Right hindlimb (tissue), 1 donor: ENCODE data around the gene ADGRB3.
"Not testable (repeated sequence)": the region's sequence is repeated elsewhere in the genome, so short reads cannot be mapped to it uniquely, and the experiment has no call there.

Experiments
- DNase-seq: peaks from one replicate; pipeline ENCODE4 v3.0.0-alpha.2; 2018

The ADGRB3 gene

DNA sequence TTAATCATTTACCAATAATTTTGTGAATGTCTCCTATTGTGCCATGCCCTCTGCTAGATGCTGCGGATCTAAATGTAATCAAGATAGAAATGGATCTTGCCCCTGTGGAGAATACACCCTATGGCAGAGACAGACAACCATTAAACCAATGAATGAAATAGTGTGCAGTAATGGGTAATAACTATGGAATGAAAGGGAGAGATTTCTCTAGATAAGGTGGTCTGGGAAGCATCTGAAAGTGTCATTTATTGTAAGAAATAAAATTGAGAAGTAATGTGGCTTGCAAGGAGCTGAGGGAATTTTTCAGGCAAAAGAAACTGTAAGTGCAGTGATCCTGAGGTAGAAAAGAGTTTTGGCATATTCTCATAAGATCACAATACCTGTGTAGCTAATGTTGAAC lies 731.7 kb downstream of the ADGRB3 start:
- no peak for DNase-seq

DNA sequence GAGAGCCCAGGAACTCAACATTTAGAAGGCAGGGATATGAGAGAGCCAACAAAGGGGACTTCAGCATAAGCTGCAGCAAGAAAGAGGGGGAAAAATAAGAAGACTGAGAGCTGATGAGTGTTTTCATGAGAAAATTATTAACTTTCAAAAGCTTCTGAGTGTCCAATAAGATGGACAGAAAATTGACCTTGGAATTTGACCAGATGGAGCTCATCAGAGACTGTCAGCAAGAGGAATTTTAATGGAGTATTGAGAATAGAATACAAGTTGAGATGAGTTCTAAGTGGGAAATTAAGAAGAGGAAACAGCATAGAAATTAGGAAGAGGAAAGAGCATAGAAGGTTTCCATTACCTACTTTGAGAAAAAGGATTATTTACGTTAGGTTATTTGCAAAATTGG lies 733.5 kb downstream of the ADGRB3 start:
- DNase-seq = no peak

- no peak for DNase-seq
Measured at GRCh38 chr6:69370763-69371162, 735.7 kb downstream of the ADGRB3 start.

DNA sequence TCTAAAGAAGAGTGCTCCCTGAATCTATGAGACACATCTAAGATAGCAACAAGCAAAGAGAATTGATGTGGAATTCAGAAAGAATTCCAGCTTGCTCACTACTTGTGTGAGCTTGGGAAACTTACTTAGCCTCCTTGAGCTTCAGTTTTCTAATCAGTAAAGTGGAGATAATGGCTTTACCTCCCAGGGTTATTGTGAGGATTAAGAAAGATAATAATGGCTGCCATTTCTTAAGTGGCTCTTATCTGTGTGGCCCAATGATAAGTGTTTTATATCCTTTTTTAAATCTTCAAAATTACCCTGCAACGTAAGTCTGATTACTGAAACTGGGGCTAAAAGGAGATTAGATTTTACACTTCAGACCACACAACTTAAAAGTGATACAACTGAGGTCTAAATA lies 743.2 kb downstream of the ADGRB3 start:
- DNase-seq = no peak

DNA sequence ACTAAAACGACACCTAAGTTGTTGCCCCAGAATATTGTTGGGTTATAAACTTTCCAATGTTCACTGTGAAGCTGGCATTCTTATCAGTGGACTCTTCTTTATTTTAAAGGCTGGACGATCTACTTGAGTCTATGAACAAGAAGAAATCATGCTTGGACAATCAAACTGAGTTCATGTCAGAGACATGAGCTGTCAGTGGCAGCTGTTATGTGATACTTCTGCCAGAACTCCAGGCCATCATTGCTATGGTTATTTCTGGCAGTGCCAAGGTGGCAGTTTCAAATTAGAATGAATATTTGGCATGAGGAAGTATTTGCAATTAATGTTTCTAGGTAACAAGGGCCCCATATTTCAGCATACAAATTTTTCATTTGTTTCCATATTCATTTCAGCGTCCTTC lies 744.4 kb downstream of the ADGRB3 start:
- no peak for DNase-seq

DNA sequence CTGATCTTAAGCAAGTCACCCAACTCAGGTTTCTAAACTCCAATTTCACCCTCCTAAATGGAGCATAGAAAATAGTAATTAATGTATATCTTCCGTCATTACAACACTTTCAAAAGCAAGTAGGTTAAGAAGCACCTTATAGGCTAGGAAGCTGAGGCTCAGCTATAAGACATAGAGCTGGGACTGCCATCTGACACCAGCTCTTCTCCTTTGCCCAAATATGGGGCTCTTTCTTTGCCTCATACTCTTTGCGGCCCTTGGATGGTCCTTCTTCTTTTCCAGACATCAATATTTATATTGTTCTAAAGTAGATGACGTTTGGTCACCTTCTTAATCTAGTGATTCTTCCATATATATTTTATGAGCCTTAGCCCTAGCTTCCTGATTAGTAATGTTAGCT lies 748.5 kb downstream of the ADGRB3 start:
- no peak for DNase-seq

- DNase-seq = no peak
Measured at GRCh38 chr6:69386426-69386825, 751.3 kb downstream of the ADGRB3 start.

DNA sequence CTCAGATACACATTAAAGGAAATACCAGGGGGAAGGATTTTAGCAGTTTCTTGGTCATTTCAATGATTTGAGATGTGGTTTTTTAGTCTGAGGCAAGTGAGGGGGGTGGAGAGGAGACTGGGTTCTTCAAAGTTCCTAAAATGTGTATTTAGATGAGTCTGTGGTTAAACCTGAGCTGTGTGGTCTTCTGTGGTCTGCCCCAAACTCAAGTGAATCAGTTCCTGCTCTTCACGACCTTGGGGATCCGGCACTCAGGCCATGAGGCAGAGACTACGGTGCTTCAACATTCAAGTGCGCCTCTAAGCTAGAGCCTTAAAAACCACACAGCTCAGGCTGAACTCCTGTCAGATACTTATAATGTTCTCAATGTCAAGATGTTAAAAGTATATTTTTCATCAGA lies 755.0 kb downstream of the ADGRB3 start:
- no peak for DNase-seq

DNA sequence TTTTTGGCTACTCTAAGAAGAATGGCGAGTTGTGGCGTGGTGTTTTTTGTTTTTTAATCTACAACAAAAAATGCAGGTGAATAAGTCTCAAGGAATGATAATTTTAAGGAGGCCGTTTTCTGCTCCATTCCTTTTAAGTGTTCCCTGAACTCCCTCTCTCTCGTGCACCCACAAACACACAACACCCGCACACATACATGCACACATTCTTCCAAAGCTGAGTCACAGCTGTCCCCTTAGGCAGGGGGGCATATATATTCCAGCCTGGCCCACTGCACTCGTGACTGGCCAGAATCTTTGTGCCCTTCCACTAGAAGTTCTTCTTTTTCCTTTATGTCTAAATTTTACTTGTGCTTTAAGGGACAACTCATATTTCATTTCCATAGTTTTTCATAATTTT lies 756.0 kb downstream of the ADGRB3 start:
- DNase-seq = no peak

DNA sequence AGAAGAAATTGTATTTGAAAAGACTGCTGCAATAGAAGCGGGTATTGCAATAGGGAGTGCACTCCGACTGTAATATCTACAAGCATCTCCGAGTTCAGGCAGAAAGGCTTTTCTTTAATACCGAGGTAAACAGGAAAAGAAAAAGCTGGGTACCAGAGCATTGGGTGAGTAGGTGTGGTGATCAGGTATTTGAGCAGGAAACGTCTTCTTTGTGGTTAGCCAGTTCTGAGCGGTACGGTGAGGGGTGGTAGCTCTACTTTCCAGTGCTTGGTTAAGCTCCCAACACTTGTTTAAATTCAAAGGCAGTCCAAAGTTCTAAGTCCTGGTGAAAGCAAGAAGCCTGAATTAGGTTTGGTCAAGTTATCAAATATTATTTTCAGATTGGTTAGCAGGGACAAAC lies 757.7 kb downstream of the ADGRB3 start:
- no peak for DNase-seq

DNA sequence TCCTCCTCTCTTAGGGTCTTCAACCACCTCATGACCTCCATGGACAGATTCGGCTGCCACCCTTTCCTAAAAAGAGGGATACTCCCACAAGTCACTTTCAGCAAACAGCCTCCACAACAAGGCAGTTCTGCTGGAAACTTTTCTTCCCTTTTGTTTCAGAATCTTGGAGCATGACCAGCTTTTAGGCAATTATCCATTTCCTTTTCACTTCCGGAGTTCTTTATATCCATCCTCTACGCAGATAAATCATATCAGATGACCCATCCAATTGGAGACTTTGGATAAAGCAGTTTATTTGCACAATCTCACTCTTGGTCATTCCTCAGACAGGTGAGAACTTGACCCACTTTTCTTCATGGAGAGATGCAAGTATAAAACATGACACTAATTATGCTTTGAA lies 763.2 kb downstream of the ADGRB3 start:
- DNase-seq = no peak

DNA sequence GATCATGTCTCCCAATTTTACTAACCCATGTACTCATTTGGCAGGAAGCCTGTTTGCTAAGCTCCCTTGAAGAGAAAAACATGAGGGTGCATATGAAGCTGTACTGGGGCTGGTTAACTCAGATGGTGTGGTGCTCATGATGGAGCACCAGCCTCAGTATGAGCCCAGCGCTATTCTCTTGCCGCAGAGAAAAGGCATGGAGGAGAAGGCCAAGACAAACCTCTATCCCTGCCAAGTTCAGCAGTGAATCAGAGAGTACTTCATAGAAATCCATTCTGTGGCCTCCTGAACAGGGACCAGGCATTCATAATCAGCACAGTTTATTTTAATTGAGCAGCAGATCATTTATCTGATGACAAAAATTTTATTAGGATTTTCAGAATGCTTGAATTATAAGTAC lies 763.6 kb downstream of the ADGRB3 start:
- DNase-seq = no peak

DNA sequence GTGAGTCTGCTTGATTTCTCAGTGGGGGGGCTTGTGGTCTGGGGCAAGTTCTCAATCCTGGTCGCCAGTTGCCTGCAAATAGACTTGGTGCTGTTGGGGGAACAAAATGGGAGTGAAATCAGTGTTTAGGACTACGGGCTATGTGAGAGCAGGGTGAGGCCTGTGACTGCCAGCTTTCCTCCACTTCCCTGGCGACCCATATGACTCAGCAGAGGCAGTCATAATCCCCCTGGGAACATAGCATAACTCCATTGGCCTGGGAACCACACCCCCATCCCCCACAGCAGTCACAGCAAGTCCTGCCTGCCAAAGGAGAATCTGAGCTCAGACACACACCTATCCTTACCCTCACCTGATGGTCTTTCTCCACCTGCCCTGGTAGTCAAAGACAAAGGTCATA lies 773.8 kb downstream of the ADGRB3 start:
- DNase-seq = no peak

- DNase-seq = peak; percentile 83
Measured at GRCh38 chr6:69416776-69417175, 781.7 kb downstream of the ADGRB3 start.

GRCh38 chr6:69421269-69421668 lies 786.2 kb downstream of the ADGRB3 start:
- no peak for DNase-seq

DNA sequence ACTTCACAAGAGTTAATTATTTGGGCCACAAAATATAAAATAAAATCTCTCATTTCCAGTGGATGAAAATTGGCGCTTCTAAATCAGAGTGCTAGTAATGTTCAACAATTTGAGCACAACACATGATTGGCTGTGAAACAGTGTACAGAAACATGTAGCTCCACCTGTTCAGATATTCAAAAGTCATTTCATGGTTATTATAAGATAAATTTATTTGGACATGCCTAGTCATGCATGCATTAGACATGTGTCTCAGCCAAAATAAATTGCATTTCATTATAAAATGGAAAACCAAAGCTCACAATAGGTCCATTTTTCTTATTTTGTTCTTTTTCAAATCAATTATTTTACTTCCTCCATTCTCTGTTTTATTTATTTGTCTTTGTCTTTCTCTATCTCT lies 786.9 kb downstream of the ADGRB3 start:
- DNase-seq = no peak

GRCh38 chr6:69422475-69422874 lies 787.4 kb downstream of the ADGRB3 start:
- no peak for DNase-seq

DNA sequence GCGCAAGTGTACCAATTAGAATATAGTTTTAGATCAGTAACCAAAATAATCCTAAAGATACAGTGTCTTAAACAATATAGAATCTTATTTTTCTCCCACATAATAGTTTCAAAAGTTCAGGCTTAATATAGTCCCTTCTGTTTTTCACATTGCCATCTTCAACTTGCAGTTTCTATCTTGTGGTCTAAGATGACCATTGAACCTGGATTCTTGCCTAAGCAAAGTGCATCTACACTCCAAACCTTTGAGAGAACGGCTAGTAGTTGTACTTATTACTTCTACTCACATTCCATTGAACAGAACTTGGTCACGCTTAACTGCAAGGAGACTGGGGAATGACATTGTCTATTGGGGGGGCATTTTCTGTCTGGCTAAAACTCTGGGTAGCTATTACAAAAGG lies 788.7 kb downstream of the ADGRB3 start:
- no peak for DNase-seq

GRCh38 chr6:69424581-69424980 lies 789.5 kb downstream of the ADGRB3 start:
- no peak for DNase-seq

GRCh38 chr6:69427882-69428281 lies 792.8 kb downstream of the ADGRB3 start:
- no peak for DNase-seq

GRCh38 chr6:69432168-69432567 lies 797.1 kb downstream of the ADGRB3 start:
- not testable (repeated sequence) for DNase-seq

- not testable (repeated sequence) for DNase-seq
Measured at GRCh38 chr6:69433116-69433515, 798.0 kb downstream of the ADGRB3 start.

DNA sequence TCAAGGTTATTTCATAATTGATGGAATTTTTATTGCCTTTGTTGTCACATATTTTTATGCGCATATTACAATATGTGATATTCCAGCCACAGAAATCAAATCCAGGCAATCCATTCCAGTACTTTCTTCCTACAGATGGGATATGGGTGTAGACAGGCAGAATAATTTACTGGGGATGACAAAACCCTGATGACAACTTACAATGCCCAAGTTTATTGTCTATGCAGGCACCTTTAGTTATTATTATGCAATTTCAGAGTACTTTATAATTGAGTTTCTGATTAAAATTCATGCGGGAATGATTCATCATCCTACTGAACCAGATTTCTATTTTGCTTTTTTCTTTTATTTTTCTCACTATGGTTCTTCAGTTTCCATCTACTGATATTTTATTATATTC lies 803.0 kb downstream of the ADGRB3 start:
- no peak for DNase-seq
